Naive thymus-derived CD8-positive, alpha-beta T cell (primary cell): ENCODE data around the gene ZNF423. TPM values are rescaled to one million over a fixed set of nuclear protein-coding genes. Genes with fewer than 3 reads are reported as not detected.

ENCODE experiments used
- ATAC-seq, 2 donors: fragments of 150-1000 bp; cut with Tn5 transposase in 1 of 2; sonication (Bioruptor Pico), chemical (Tn5 transposase) in 1 of 2; 1 replicate in 1 of 2; 2 replicates in 1 of 2; pipeline ENCODE4 v1.10.0; 2021; ENCODE audit warnings: mild to moderate bottlenecking in 2 of 2, moderate library complexity in 2 of 2
- POLR2A ChIA-PET: fragments of 350-600 bp; sonication (Branson Sonifier 250); formaldehyde crosslinking; loops from one replicate; lab custom pipeline; 2021; ENCODE audit warnings: antibody characterized with exemption; lab: Charles Lee
- DNase-seq, 10 donors: peaks; one replicate each; pipeline versions ENCODE4 v3.0.0 to v3.0.0-alpha.2; 2020 to 2022
- H3K27ac Mint-ChIP-seq, 10 donors: one replicate each; pipeline ENCODE4 v1.8.0; 2020 to 2022; ENCODE audit warnings: mild to moderate bottlenecking in 10 of 10, mixed read lengths in 10 of 10, moderate library complexity in 4 of 10, inconsistent platforms in 1 of 10
- H3K27me3 Mint-ChIP-seq, 5 donors: one replicate each; pipeline ENCODE4 v1.8.0; 2021 to 2022; ENCODE audit warnings: mixed read lengths in 5 of 5
- H3K36me3 Mint-ChIP-seq, 3 donors: one replicate each; pipeline ENCODE4 v1.8.0; 2020 to 2022; ENCODE audit warnings: mixed read lengths in 3 of 3, mild to moderate bottlenecking in 2 of 3, inconsistent platforms in 1 of 3
- H3K4me1 Mint-ChIP-seq, 4 donors: one replicate each; pipeline ENCODE4 v1.8.0; 2021 to 2022; ENCODE audit warnings: mixed read lengths in 4 of 4
- H3K4me3 Mint-ChIP-seq, 10 donors: one replicate each; pipeline ENCODE4 v1.8.0; 2020 to 2022; ENCODE audit warnings: mild to moderate bottlenecking in 10 of 10, mixed read lengths in 10 of 10, moderate library complexity in 6 of 10, inconsistent platforms in 1 of 10
- H3K9me3 Mint-ChIP-seq, 9 donors: one replicate each; pipeline ENCODE4 v1.8.0; 2020 to 2022; ENCODE audit warnings: mixed read lengths in 9 of 9, mild to moderate bottlenecking in 3 of 9, inconsistent platforms in 1 of 9, moderate library complexity in 1 of 9
- polyA plus RNA-seq, 3 donors: library from polyadenylated mRNA; unstranded; fragments of 300-500 nt; fragmentation: Illumina TruSeq; gene quantifications; one replicate each; pipeline ENCODE4 v1.2.3, GENCODE V29; 2021
- total RNA-seq, 8 experiments: library from RNA in 2 of 8; stranded (reverse) in 2 of 8; gene quantifications; one replicate each; pipeline ENCODE4 v1.2.3 and lab custom pipeline; 2021 to 2026

The ZNF423 gene
- total and polyA plus RNA-seq, 5 experiments from 2014 or later: not detected

GRCh38 chr16:49836668-49837067, 19.2 kb downstream of the ZNF423 start:
- ATAC-seq (no peak), DNase-seq (no peak)
- no peaks in the 10 kb centered on the region for H3K36me3 Mint-ChIP-seq
- H3K27ac Mint-ChIP-seq: no peak overlapping the region
- peaks cover 16 to 42% (median 34%) of the 10 kb centered on the region in 5 donors for H3K27me3 Mint-ChIP-seq
- H3K9me3 Mint-ChIP-seq: peaks cover 0 to 2% (median 0%) of the 10 kb centered on the region in 9 donors
- POLR2A ChIA-PET: no interaction called here
- no peak overlapping the region for H3K4me3 Mint-ChIP-seq
- peaks cover 0 to 5% (median 1%) of the 10 kb centered on the region in 4 donors for H3K4me1 Mint-ChIP-seq

DNA sequence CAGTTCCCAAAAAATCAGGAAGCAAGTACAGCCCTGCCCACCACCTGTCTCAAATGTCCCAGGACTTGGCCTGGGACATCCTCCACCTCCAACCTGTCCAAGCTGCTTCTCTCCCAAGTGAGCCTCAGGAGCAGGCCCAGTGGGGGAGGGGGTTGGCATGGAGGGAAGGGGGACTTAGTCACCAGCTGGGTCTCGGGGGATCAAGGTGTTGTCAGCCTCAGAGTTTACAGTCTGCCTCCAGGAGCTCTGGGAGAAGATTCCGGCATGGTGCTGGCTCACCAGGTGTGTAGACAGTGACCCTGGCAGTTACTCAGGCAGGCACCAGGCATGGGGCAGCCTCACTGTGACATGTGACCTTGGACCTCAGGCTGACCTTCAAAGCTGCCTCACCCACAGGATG, 19.7 kb downstream of the ZNF423 start:
- DNase-seq: no peak
- Mint-ChIP-seq H3K4me3 (no peak overlapping the region), H3K4me1 (peaks cover 0 to 4% (median 1%) of the 10 kb centered on the region in 4 donors), H3K9me3 (no peaks in the 10 kb centered on the region), H3K27me3 (peaks cover 13 to 38% (median 31%) of the 10 kb centered on the region in 5 donors), H3K36me3 (no peaks in the 10 kb centered on the region), H3K27ac (no peak overlapping the region)
- POLR2A ChIA-PET: no interaction called here
- ATAC-seq: no peak

- POLR2A ChIA-PET: no interaction called here
- Mint-ChIP-seq H3K27me3 (peaks cover 10 to 39% (median 23%) of the 10 kb centered on the region in 5 donors), H3K27ac (no peak overlapping the region), H3K36me3 (no peaks in the 10 kb centered on the region), H3K9me3 (no peaks in the 10 kb centered on the region), H3K4me3 (no peak overlapping the region), H3K4me1 (peaks cover 0 to 4% (median 1%) of the 10 kb centered on the region in 4 donors)
- no peak for ATAC-seq
- DNase-seq: no peak
Observed at GRCh38 chr16:49835161-49835777, 20.6 kb downstream of the ZNF423 start.

GRCh38 chr16:49834531-49835151, 21.3 kb downstream of the ZNF423 start:
- DNase-seq (no peak), ATAC-seq (no peak)
- POLR2A ChIA-PET: no interaction called here
- Mint-ChIP-seq H3K27ac (no peak overlapping the region), H3K36me3 (no peaks in the 10 kb centered on the region), H3K9me3 (no peaks in the 10 kb centered on the region), H3K27me3 (peaks cover 5 to 39% (median 23%) of the 10 kb centered on the region in 5 donors), H3K4me1 (peaks cover 0 to 3% (median 1%) of the 10 kb centered on the region in 4 donors), H3K4me3 (no peak overlapping the region)

DNA sequence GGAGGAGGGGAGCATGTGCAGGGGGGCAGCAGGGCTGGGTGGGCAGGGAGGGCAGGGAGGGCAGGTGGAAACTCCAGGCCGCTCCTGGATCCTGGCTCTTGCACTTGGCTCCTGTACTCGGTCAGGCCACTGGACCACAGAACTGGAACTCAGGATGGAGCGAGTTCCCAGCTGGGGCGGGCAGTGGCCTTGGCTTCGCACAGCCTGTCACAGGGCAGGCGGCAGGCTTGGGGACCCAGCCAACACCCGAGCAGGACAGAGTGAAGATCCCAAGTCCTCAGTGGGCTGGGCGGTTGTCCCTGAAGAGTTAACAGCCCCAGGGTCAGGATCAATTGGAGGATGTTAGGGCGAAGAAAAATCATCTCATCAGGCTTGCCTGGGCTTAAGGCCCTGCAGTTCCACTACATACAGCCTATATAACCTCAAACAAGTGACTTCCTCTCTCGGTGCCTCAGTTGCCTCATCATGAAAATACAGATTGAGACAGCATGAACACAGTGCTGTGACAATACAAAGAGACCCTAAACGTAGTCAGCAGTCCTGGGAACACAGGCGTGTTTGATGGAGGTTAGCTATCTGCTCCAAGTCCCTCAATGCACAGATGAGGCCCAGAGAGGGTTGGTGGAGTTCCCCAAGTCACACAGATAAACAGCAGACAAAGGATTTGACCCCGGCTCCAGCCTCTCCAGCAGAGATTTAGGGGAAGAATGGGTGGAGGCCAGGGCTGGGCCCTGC, 21.9 kb downstream of the ZNF423 start:
- no peaks in the 10 kb centered on the region for H3K9me3 Mint-ChIP-seq
- no peak for DNase-seq
- peaks cover 0 to 3% (median 1%) of the 10 kb centered on the region in 4 donors for H3K4me1 Mint-ChIP-seq
- no peak for ATAC-seq
- POLR2A ChIA-PET: no interaction called here
- H3K27ac Mint-ChIP-seq: no peak overlapping the region
- no peak overlapping the region for H3K4me3 Mint-ChIP-seq
- H3K27me3 Mint-ChIP-seq: peaks cover 5 to 42% (median 21%) of the 10 kb centered on the region in 5 donors
- no peaks in the 10 kb centered on the region for H3K36me3 Mint-ChIP-seq

- Mint-ChIP-seq H3K36me3 (no peaks in the 10 kb centered on the region), H3K27me3 (peaks cover 7 to 47% (median 23%) of the 10 kb centered on the region in 5 donors), H3K4me3 (no peak overlapping the region), H3K27ac (no peak overlapping the region), H3K4me1 (peaks cover 0 to 3% (median 1%) of the 10 kb centered on the region in 4 donors), H3K9me3 (no peaks in the 10 kb centered on the region)
- DNase-seq: no peak
- POLR2A ChIA-PET: no interaction called here
- ATAC-seq: no peak
Observed at GRCh38 chr16:49833085-49833484, 22.8 kb downstream of the ZNF423 start.

DNA sequence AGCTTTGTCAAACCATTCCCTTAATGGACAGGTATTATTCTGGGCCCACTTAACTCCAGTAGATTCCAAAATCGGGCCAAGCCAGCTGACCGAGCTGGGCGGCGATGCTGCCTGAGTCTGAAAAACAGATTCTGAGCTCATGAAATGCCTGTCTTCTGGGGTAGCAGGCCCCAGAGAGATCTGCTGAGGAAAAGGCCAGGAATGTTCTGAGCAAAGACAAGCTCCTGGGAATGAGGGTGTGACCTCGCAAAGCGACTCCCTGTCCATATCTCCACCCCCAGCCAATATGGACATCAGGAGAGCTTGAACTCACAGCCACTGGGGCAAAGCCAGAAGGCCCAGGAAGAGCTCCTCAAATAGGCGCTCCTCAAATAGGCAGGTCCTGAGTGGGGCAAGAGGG, 23.7 kb downstream of the ZNF423 start:
- H3K9me3 Mint-ChIP-seq: no peaks in the 10 kb centered on the region
- H3K36me3 Mint-ChIP-seq: no peaks in the 10 kb centered on the region
- POLR2A ChIA-PET: no interaction called here
- ATAC-seq (no peak), DNase-seq (no peak)
- peaks cover 4 to 38% (median 16%) of the 10 kb centered on the region in 5 donors for H3K27me3 Mint-ChIP-seq
- H3K27ac Mint-ChIP-seq: no peak overlapping the region
- H3K4me3 Mint-ChIP-seq: no peak overlapping the region
- H3K4me1 Mint-ChIP-seq: peaks cover 0 to 2% (median 0%) of the 10 kb centered on the region in 4 donors

DNA sequence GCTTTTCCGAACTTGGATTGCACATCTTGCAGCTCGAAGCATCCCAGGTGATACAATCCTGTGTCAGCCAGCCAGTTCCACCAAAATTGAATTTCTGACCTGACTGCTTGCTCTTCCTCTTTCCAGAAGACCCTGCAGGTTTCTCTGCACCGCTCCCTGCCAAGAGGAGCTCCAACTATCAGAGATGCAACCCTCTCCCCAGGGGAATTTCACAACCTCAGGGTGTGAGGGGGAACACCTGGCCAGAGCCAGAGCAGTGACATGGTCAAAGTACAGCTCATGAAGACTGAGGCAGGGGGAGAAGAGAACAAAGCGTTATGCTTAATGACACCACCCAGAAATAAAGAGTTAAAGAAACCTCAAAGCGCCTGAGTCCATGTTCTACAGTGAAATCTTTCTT, 25.0 kb downstream of the ZNF423 start:
- peaks cover 0 to under 1% (median 0%) of the 10 kb centered on the region in 4 donors for H3K4me1 Mint-ChIP-seq
- no peaks in the 10 kb centered on the region for H3K36me3 Mint-ChIP-seq
- POLR2A ChIA-PET: no interaction called here
- H3K27ac Mint-ChIP-seq: no peak overlapping the region
- no peak overlapping the region for H3K4me3 Mint-ChIP-seq
- ATAC-seq: no peak
- DNase-seq: no peak
- peaks cover 2 to 29% (median 13%) of the 10 kb centered on the region in 5 donors for H3K27me3 Mint-ChIP-seq
- H3K9me3 Mint-ChIP-seq: no peaks in the 10 kb centered on the region

- ATAC-seq (no peak), DNase-seq (no peak)
- Mint-ChIP-seq H3K4me1 (no peaks in the 10 kb centered on the region), H3K27ac (no peak overlapping the region), H3K27me3 (peaks cover 2 to 40% (median 16%) of the 10 kb centered on the region in 5 donors), H3K4me3 (no peak overlapping the region), H3K36me3 (no peaks in the 10 kb centered on the region), H3K9me3 (no peaks in the 10 kb centered on the region)
- POLR2A ChIA-PET: no interaction called here
Observed at GRCh38 chr16:49828533-49829267, 27.2 kb downstream of the ZNF423 start.

GRCh38 chr16:49827805-49828438, 28.0 kb downstream of the ZNF423 start:
- POLR2A ChIA-PET: no interaction called here

DNA sequence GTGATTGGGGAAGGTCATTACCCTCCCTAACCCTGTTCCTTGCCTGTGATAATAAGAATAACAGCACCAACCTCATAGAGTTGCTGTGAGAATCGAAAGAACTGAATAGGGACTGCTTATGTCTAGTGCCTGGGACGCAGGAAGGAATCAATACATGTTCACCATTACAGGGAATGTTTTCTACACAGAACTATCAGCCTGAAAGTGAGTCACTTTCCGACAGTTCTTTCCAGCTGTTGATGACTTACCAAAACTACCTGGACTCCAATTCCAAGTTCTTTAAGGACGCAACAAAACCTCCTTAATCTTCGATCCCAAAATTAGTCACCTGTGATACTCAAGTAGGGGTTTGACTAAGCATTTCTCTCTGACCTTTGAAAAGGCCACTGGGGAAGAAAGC, 29.4 kb downstream of the ZNF423 start:
- Mint-ChIP-seq H3K27ac (no peak overlapping the region), H3K9me3 (no peaks in the 10 kb centered on the region), H3K36me3 (no peaks in the 10 kb centered on the region), H3K4me1 (no peaks in the 10 kb centered on the region), H3K4me3 (no peak overlapping the region), H3K27me3 (peaks cover 2 to 56% (median 16%) of the 10 kb centered on the region in 5 donors)
- DNase-seq (no peak), ATAC-seq (no peak)
- POLR2A ChIA-PET: no interaction called here

More at GRCh38 chr16:49827805-49828438, 28.0 kb downstream of the ZNF423 start:
- H3K9me3 Mint-ChIP-seq: no peaks in the 10 kb centered on the region
- no peak overlapping the region for H3K27ac Mint-ChIP-seq
- DNase-seq (no peak), ATAC-seq (no peak)
- H3K4me3 Mint-ChIP-seq: no peak overlapping the region
- H3K36me3 Mint-ChIP-seq: no peaks in the 10 kb centered on the region
- no peaks in the 10 kb centered on the region for H3K4me1 Mint-ChIP-seq
- peaks cover 2 to 48% (median 16%) of the 10 kb centered on the region in 5 donors for H3K27me3 Mint-ChIP-seq

- no peaks in the 10 kb centered on the region for H3K36me3 Mint-ChIP-seq
- no peaks in the 10 kb centered on the region for H3K4me1 Mint-ChIP-seq
- ATAC-seq (no peak), DNase-seq (no peak)
- POLR2A ChIA-PET: no interaction called here
- no peak overlapping the region for H3K27ac Mint-ChIP-seq
- H3K27me3 Mint-ChIP-seq: peaks cover 2 to 45% (median 15%) of the 10 kb centered on the region in 5 donors
- no peaks in the 10 kb centered on the region for H3K9me3 Mint-ChIP-seq
- no peak overlapping the region for H3K4me3 Mint-ChIP-seq
Observed at GRCh38 chr16:49825041-49825440, 30.9 kb downstream of the ZNF423 start.
